Caco-2 (cell line): ENCODE results near the gene MCMBP. TPM values are rescaled to one million over a fixed set of nuclear protein-coding genes. Genes with fewer than 3 reads are reported as not detected.

Experiments
- BruUV-seq: library from RNA; stranded (reverse); fragments of 400-500 nt; replicated peaks from 2 replicates; lab custom pipeline; 2021; lab: Mats Ljungman, UMichigan
- CTCF ChIA-PET: fragments of 300-600 bp; sonication (Branson Sonifier 250); formaldehyde crosslinking; loops from one replicate; lab custom pipeline; 2022; ENCODE audit warnings: antibody characterized with exemption; lab: Charles Lee
- POLR2A ChIA-PET: fragments of 300-600 bp; sonication (Branson Sonifier 250); formaldehyde crosslinking; loops from one replicate; lab custom pipeline; 2022; ENCODE audit warnings: antibody characterized with exemption; lab: Charles Lee
- DNase-seq, 2 experiments: peaks; one replicate each; pipeline versions ENCODE4 v3.0.0 to v3.0.0-alpha.2; 2020 to 2022
- H3K27me3 ChIP-seq: replicated peaks from 2 replicates; pipeline ENCODE4 v1.6.0; 2011; ENCODE audit warnings: low read length; ENCODE audit not compliant: control insufficient read depth, insufficient read depth
- H3K36me3 ChIP-seq: 2 replicates; pipeline ENCODE4 v1.5.1; 2011; ENCODE audit warnings: low read length; ENCODE audit not compliant: control insufficient read depth, insufficient read depth
- H3K4me1 ChIP-seq: fragments of 250-450 bp; sonication (Bioruptor Pico); 2 replicates; pipeline ENCODE4 v1.5.1; 2020; ENCODE audit warnings: mild to moderate bottlenecking
- H3K4me3 ChIP-seq: 2 replicates; pipeline ENCODE4 v1.5.1; 2011; ENCODE audit warnings: low read depth, mild to moderate bottlenecking, control low read depth, low read length
- H3K9me3 ChIP-seq: fragments of 250-450 bp; sonication (Bioruptor Pico); 2 replicates; pipeline ENCODE4 v1.5.1; 2020; ENCODE audit warnings: mild to moderate bottlenecking, moderate library complexity
- H3K27ac Mint-ChIP-seq: one replicate; pipeline ENCODE4 v1.8.0; 2022; ENCODE audit warnings: mixed read lengths; ENCODE audit not compliant: unreplicated experiment
- H3K27me3 Mint-ChIP-seq: one replicate; pipeline ENCODE4 v1.8.0; 2022; ENCODE audit warnings: mixed read lengths; ENCODE audit not compliant: insufficient read depth, unreplicated experiment
- H3K36me3 Mint-ChIP-seq: one replicate; pipeline ENCODE4 v1.8.0; 2022; ENCODE audit warnings: mild to moderate bottlenecking, mixed read lengths; ENCODE audit not compliant: insufficient read depth, unreplicated experiment
- H3K4me1 Mint-ChIP-seq: one replicate; pipeline ENCODE4 v1.8.0; 2022; ENCODE audit warnings: low read depth, mixed read lengths; ENCODE audit not compliant: unreplicated experiment
- H3K4me3 Mint-ChIP-seq: one replicate; pipeline ENCODE4 v1.8.0; 2022; ENCODE audit warnings: mild to moderate bottlenecking, moderate library complexity, mixed read lengths; ENCODE audit not compliant: unreplicated experiment
- H3K9me3 Mint-ChIP-seq: one replicate; pipeline ENCODE4 v1.8.0; 2022; ENCODE audit warnings: mixed read lengths; ENCODE audit not compliant: unreplicated experiment
- intact Hi-C: fragments of 100-400 bp; cut with micrococcal nuclease; formaldehyde crosslinking; loops from one replicate; pipeline ENCODE4 v1.10.0; 2022; ENCODE audit not compliant: unreplicated experiment
- total RNA-seq: library from RNA; stranded (reverse); gene quantifications from 2 replicates; pipeline ENCODE4 v1.2.3, GENCODE V29; 2022
- TF ChIP-seq, protein P1 (sequence below), 2 experiments: fragments of 200-600 bp in 1 of 2; IDR thresholded peaks; 1 replicate in 1 of 2; 2 replicates in 1 of 2; pipeline versions ENCODE4 v1.5.1 to v1.8.0; 2011 to 2022; ENCODE audit warnings: antibody characterized with exemption in 1 of 2, control low read depth in 1 of 2, inconsistent platforms in 1 of 2, low read depth in 1 of 2, low read length in 1 of 2, mild to moderate bottlenecking in 1 of 2, moderate library complexity in 1 of 2; ENCODE audit not compliant: insufficient read depth in 1 of 2, severe bottlenecking in 1 of 2, unreplicated experiment in 1 of 2

Gene MCMBP
- total RNA-seq, 1 experiment from 2014 or later = 88.4 TPM

DNA sequence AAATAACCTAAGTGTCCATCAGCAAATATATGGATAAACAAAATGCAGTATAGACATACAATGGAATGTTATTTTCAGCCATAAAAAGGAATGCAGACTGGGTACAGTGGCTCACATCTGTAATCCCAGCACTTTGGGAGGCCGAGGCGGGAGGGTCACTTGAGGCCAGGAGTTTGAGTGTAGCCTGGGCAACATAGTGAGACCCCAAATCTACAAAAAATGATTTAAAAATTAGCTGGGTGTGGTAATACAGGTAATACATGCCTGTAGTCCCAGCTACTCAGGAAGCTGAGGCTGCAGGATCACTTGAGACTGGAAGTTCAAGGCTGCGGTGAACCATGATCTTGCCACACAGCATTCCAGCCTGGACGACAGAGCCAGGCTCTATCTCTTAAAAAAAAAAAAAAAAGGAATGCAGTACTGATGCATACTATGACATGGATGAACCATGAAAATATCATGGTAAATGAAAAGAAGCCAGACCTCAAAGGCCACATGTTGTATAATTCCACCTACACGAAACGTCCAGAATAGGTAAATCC is 6.9 kb downstream of the MCMBP start:
- no peaks in the 10 kb centered on the region for H3K27me3 Mint-ChIP-seq
- H3K9me3 Mint-ChIP-seq = no peaks in the 10 kb centered on the region
- peaks cover 15% of the 10 kb centered on the region for H3K4me1 Mint-ChIP-seq
- POLR2A ChIA-PET = no interaction called here
- intact Hi-C loops = no loop called here
- Histone ChIP-seq H3K4me3 (no peak overlapping the region), H3K9me3 (no peaks in the 10 kb centered on the region), H3K27me3 (no peaks in the 10 kb centered on the region), H3K4me1 (peaks cover 9% of the 10 kb centered on the region), H3K36me3 (no peaks in the 10 kb centered on the region)
- TF ChIP-seq, protein P1, sequence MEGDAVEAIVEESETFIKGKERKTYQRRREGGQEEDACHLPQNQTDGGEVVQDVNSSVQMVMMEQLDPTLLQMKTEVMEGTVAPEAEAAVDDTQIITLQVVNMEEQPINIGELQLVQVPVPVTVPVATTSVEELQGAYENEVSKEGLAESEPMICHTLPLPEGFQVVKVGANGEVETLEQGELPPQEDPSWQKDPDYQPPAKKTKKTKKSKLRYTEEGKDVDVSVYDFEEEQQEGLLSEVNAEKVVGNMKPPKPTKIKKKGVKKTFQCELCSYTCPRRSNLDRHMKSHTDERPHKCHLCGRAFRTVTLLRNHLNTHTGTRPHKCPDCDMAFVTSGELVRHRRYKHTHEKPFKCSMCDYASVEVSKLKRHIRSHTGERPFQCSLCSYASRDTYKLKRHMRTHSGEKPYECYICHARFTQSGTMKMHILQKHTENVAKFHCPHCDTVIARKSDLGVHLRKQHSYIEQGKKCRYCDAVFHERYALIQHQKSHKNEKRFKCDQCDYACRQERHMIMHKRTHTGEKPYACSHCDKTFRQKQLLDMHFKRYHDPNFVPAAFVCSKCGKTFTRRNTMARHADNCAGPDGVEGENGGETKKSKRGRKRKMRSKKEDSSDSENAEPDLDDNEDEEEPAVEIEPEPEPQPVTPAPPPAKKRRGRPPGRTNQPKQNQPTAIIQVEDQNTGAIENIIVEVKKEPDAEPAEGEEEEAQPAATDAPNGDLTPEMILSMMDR (IDR thresholded peaks at IDR 0.05; ENCODE audit: insufficient read depth in 1 of 2, low read depth in 1 of 2, low read length in 1 of 2, severe bottlenecking in 1 of 2, unreplicated experiment in 1 of 2) = no peak
- H3K36me3 Mint-ChIP-seq = peaks cover 27% of the 10 kb centered on the region
- no peak overlapping the region for H3K4me3 Mint-ChIP-seq
- H3K27ac Mint-ChIP-seq = peak overlapping the region; percentile 13
- no peak for DNase-seq
- no TSS peak for BruUV-seq
- CTCF ChIA-PET = no interaction called here

DNA sequence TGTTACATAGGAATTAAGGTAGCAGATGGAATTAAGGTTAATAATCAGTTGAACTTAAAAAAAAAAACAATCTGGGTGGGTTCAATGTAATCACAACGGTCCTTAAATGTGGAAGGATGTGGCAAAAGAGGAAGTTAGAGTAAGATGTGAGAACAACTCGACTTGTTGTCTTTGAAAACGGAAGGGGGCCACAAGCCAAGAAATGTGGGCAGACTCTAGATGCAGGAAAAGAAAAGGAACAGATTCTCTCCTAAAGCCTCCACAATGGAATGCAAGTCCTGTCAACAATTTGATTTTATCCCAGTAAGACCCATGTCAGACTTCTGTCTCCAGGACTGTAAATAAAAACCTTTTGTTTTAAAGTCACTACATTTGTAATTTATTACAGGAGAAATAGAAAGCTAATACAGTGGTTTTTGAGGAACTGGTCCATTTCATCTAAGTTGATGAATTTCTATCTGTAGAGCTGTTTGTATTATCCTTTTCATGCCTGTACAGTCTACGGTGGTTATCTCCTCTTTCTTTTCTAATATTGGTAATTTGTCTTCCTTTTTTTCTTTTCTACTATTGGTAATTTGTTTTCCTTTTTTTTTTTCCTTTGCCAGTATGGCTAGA is 8.6 kb downstream of the MCMBP start:
- Mint-ChIP-seq H3K9me3 (no peaks in the 10 kb centered on the region), H3K36me3 (peaks cover 25% of the 10 kb centered on the region), H3K27ac (no peak overlapping the region), H3K27me3 (no peaks in the 10 kb centered on the region), H3K4me3 (no peak overlapping the region), H3K4me1 (peaks cover 24% of the 10 kb centered on the region)
- POLR2A ChIA-PET = no interaction called here
- CTCF ChIA-PET = no interaction called here
- TF ChIP-seq, protein P1 (IDR thresholded peaks at IDR 0.05; ENCODE audit: insufficient read depth in 1 of 2, low read depth in 1 of 2, low read length in 1 of 2, severe bottlenecking in 1 of 2, unreplicated experiment in 1 of 2) = no peak
- H3K4me1 ChIP-seq = peaks cover 8% of the 10 kb centered on the region
- no peaks in the 10 kb centered on the region for H3K9me3 ChIP-seq
- H3K36me3 ChIP-seq = no peaks in the 10 kb centered on the region
- H3K4me3 ChIP-seq = no peak overlapping the region
- DNase-seq = no peak
- intact Hi-C loops = no loop called here
- H3K27me3 ChIP-seq = no peaks in the 10 kb centered on the region
- no TSS peak for BruUV-seq

DNA sequence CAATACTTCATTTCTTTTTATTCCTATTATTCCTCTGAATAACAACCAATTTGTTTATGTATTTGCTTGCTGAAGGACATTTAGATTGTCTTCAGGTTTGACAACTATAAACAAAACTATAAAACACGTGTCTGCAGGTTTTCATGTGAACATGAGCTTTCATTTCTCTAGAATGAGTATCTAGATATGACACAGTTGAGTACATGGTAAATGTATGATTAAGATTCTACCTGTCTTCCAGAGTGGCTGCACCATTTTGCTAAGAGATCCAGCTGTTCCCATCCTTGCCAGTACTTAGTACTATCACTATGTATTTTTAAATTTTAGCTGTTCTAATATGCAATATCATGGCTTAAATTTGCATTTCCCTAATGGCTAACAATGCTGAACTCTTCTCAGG is 10.1 kb downstream of the MCMBP start:
- no peak for DNase-seq
- intact Hi-C loops = no loop called here
- POLR2A ChIA-PET = no interaction called here
- Histone ChIP-seq H3K9me3 (no peaks in the 10 kb centered on the region), H3K36me3 (no peaks in the 10 kb centered on the region), H3K4me1 (peaks cover 14% of the 10 kb centered on the region; the same call in 1 of the 2 replicates), H3K27me3 (no peaks in the 10 kb centered on the region), H3K4me3 (no peak overlapping the region)
- TF ChIP-seq, protein P1 (IDR thresholded peaks at IDR 0.05; ENCODE audit: insufficient read depth in 1 of 2, low read depth in 1 of 2, low read length in 1 of 2, severe bottlenecking in 1 of 2, unreplicated experiment in 1 of 2) = no peak
- no TSS peak for BruUV-seq
- Mint-ChIP-seq H3K9me3 (no peaks in the 10 kb centered on the region), H3K27ac (no peak overlapping the region), H3K36me3 (peaks cover 26% of the 10 kb centered on the region), H3K27me3 (no peaks in the 10 kb centered on the region), H3K4me3 (no peak overlapping the region), H3K4me1 (peaks cover 21% of the 10 kb centered on the region)
- CTCF ChIA-PET = no interaction called here
